IMR-90 (cell line): ENCODE results near the gene MRPL1. TPM values are rescaled to one million over a fixed set of nuclear protein-coding genes. Genes with fewer than 3 reads are reported as not detected.

Source experiments
- ATAC-seq: fragments of 200-7000 bp; cut with Tn5 transposase; 2 replicates; pipeline ENCODE4 v1.9.1; 2020; ENCODE audit warnings: low read depth, mild to moderate bottlenecking, moderate library complexity
- BruUV-seq: library from RNA; stranded (reverse); fragments of 400-500 nt; replicated peaks from 2 replicates; lab custom pipeline; 2021; lab: Mats Ljungman, UMichigan
- CTCF ChIA-PET: fragments of 300-600 bp; formaldehyde crosslinking; extraction: SDS; loops from one replicate; lab custom pipeline; 2021; ENCODE audit warnings: antibody characterized with exemption; lab: Yijun Ruan, JAX
- POLR2A ChIA-PET: fragments of 300-600 bp; sonication (Branson Sonifier 250); formaldehyde crosslinking; loops from one replicate; lab custom pipeline; 2022; ENCODE audit warnings: antibody characterized with exemption; ENCODE audit not compliant: unreplicated experiment; lab: Charles Lee
- DNase-seq: peaks from one replicate; pipeline ENCODE4 v3.0.0; 2013
- H2AFZ ChIP-seq: replicated peaks from 2 replicates; pipeline ENCODE3; 2013; ENCODE audit warnings: low read length, mild to moderate bottlenecking; ENCODE audit not compliant: poor library complexity
- H2AK5ac ChIP-seq: 2 replicates; pipeline ENCODE4 v1.6.1; 2013; ENCODE audit warnings: low read depth, low read length, inconsistent platforms
- H2AK9ac ChIP-seq: replicated peaks from 2 replicates; pipeline ENCODE3; 2013; ENCODE audit warnings: mild to moderate bottlenecking, low read depth, low read length, moderate library complexity; ENCODE audit not compliant: poor library complexity
- H2BK120ac ChIP-seq: 2 replicates; pipeline ENCODE4 v1.6.1; 2013; ENCODE audit warnings: low read depth, low read length, inconsistent platforms
- H2BK15ac ChIP-seq: 3 replicates; pipeline ENCODE4 v1.6.1; 2013; ENCODE audit warnings: low read depth, low read length, inconsistent platforms
- H2BK20ac ChIP-seq: 2 replicates; pipeline ENCODE4 v1.6.1; 2013; ENCODE audit warnings: low read depth, mild to moderate bottlenecking, inconsistent platforms, low read length, moderate library complexity
- H2BK5ac ChIP-seq: 2 replicates; pipeline ENCODE4 v1.6.1; 2013; ENCODE audit warnings: mild to moderate bottlenecking, low read depth, low read length, inconsistent platforms; ENCODE audit not compliant: poor library complexity, severe bottlenecking
- H3K14ac ChIP-seq: replicated peaks from 2 replicates; pipeline ENCODE4 v1.6.1; 2013; ENCODE audit warnings: low read depth, low read length, inconsistent platforms
- H3K18ac ChIP-seq: 2 replicates; pipeline ENCODE4 v1.6.1; 2013; ENCODE audit warnings: low read depth, low read length, control low read depth
- H3K23ac ChIP-seq: 2 replicates; pipeline ENCODE4 v1.6.1; 2013; ENCODE audit warnings: low read depth, low read length, inconsistent platforms
- H3K27ac ChIP-seq: 2 replicates; pipeline ENCODE4 v1.5.1; 2013; ENCODE audit warnings: mild to moderate bottlenecking, control low read depth, low read length; ENCODE audit not compliant: insufficient read depth
- H3K27me3 ChIP-seq: 2 replicates; pipeline ENCODE4 v1.6.1; 2013; ENCODE audit warnings: low read length; ENCODE audit not compliant: control insufficient read depth, insufficient read depth
- H3K36me3 ChIP-seq: 2 replicates; pipeline ENCODE4 v1.6.1; 2013; ENCODE audit warnings: low read length, mixed read lengths; ENCODE audit not compliant: control insufficient read depth, insufficient read depth
- H3K4ac ChIP-seq: 2 replicates; pipeline ENCODE4 v1.6.1; 2013; ENCODE audit warnings: low read depth, low read length, inconsistent platforms
- H3K4me1 ChIP-seq: 2 replicates; pipeline ENCODE4 v1.6.1; 2013; ENCODE audit warnings: low read length, mixed read lengths; ENCODE audit not compliant: control insufficient read depth, insufficient read depth
- H3K4me2 ChIP-seq: 2 replicates; pipeline ENCODE4 v1.6.1; 2013; ENCODE audit warnings: low read depth, mild to moderate bottlenecking, control low read depth, low read length, moderate library complexity
- H3K4me3 ChIP-seq: 2 replicates; pipeline ENCODE4 v1.5.1; 2013; ENCODE audit warnings: low read depth, mild to moderate bottlenecking, control low read depth, low read length, moderate library complexity; ENCODE audit not compliant: insufficient read depth
- H3K56ac ChIP-seq: 2 replicates; pipeline ENCODE4 v1.6.1; 2013; ENCODE audit warnings: low read length, inconsistent platforms; ENCODE audit not compliant: insufficient read depth; ENCODE audit errors: extremely low read depth
- H3K79me1 ChIP-seq, 2 experiments: 2 replicates each; pipeline ENCODE4 v1.6.1; 2013; ENCODE audit warnings: low read length in 2 of 2, inconsistent platforms in 1 of 2, low read depth in 1 of 2
- H3K9ac ChIP-seq: 2 replicates; pipeline ENCODE4 v1.6.1; 2013; ENCODE audit warnings: low read depth, low read length, control low read depth
- H3K9me1 ChIP-seq: 2 replicates; pipeline ENCODE4 v1.6.1; 2013; ENCODE audit warnings: low read length, inconsistent platforms; ENCODE audit not compliant: insufficient read depth
- H3K9me3 ChIP-seq: 2 replicates; pipeline ENCODE4 v1.6.1; 2013; ENCODE audit warnings: low read length; ENCODE audit not compliant: control insufficient read depth, insufficient read depth
- H4K20me1 ChIP-seq: 2 replicates; pipeline ENCODE4 v1.6.1; 2013; ENCODE audit warnings: low read length, inconsistent platforms; ENCODE audit not compliant: insufficient read depth
- H4K5ac ChIP-seq: 2 replicates; pipeline ENCODE4 v1.6.1; 2013; ENCODE audit warnings: mild to moderate bottlenecking, low read depth, low read length, control low read depth
- H4K8ac ChIP-seq, 2 experiments: 2 replicates each; pipeline ENCODE4 v1.6.1; 2013; ENCODE audit warnings: low read depth in 2 of 2, low read length in 2 of 2, control low read depth in 1 of 2, inconsistent platforms in 1 of 2
- H4K91ac ChIP-seq: 2 replicates; pipeline ENCODE4 v1.6.1; 2013; ENCODE audit warnings: low read depth, low read length, inconsistent platforms; ENCODE audit not compliant: insufficient read depth
- BHLHE40 ChIP-seq: fragments of 150-350 bp; IDR thresholded peaks from 2 replicates; pipeline ENCODE4 v1.6.1; 2016; ENCODE audit warnings: mild to moderate bottlenecking, low read depth, low read length
- CEBPB ChIP-seq: IDR thresholded peaks from 2 replicates; pipeline ENCODE4 v1.6.1; 2012; ENCODE audit warnings: low read depth, low read length, improper control_type of control experiment
- CHD1 ChIP-seq: IDR thresholded peaks from 2 replicates; pipeline ENCODE4 v1.6.1; 2012; ENCODE audit warnings: low read depth, low read length, improper control_type of control experiment
- FOS ChIP-seq: fragments of 150-350 bp; IDR thresholded peaks from 2 replicates; pipeline ENCODE4 v1.6.1; 2016; ENCODE audit warnings: low read depth, low read length
- MAFK ChIP-seq: IDR thresholded peaks from 2 replicates; pipeline ENCODE4 v1.6.1; 2012; ENCODE audit warnings: low read depth, low read length, improper control_type of control experiment
- MAZ ChIP-seq: IDR thresholded peaks from 2 replicates; pipeline ENCODE4 v1.6.1; 2012; ENCODE audit warnings: low read depth, mild to moderate bottlenecking, low read length, improper control_type of control experiment, moderate library complexity, borderline replicate concordance
- NFE2L2 ChIP-seq: fragments of 150-350 bp; IDR thresholded peaks from 2 replicates; pipeline ENCODE4 v1.6.1; 2016; ENCODE audit warnings: low read depth, mild to moderate bottlenecking, low read length
- POLR2A ChIP-seq: IDR thresholded peaks from 2 replicates; pipeline ENCODE4 v1.6.1; 2012; ENCODE audit warnings: mild to moderate bottlenecking, low read depth, low read length
- RAD21 ChIP-seq: IDR thresholded peaks from 2 replicates; pipeline ENCODE4 v1.6.1; 2012; ENCODE audit warnings: low read length, improper control_type of control experiment
- RFX5 ChIP-seq: IDR thresholded peaks from 2 replicates; pipeline ENCODE4 v1.8.0; 2012; ENCODE audit warnings: low read depth, mild to moderate bottlenecking, low read length, moderate library complexity
- SMC3 ChIP-seq: fragments of 150-350 bp; IDR thresholded peaks from 2 replicates; pipeline ENCODE4 v1.6.1; 2016; ENCODE audit warnings: low read depth, mild to moderate bottlenecking, antibody characterized with exemption, low read length, moderate library complexity
- WGBS, 2 experiments: methylation state at CpG; one replicate each; pipeline versions ENCODE4 v1.1.5 to v1.1.7; 2013; ENCODE audit warnings: missing lambda C conversion rate in 2 of 2; ENCODE audit not compliant: insufficient read length in 1 of 2; ENCODE audit errors: extremely low coverage in 2 of 2; 5-methylcytosine and 5-hydroxymethylcytosine counted together
- dilution Hi-C: fragments of 300-500 bp; cut with HindIII; formaldehyde crosslinking; loops from one replicate; pipeline ENCODE4 v1.14.3; 2018; ENCODE audit warnings: low sequenced_read_pairs; ENCODE audit not compliant: unreplicated experiment
- in situ Hi-C: fragments of 300-500 bp; cut with MboI; formaldehyde crosslinking; loops from 3 replicates; pipeline ENCODE4 v1.14.3; 2019; ENCODE audit warnings: low sequenced_read_pairs, inconsistent platforms, mixed read lengths
- intact Hi-C: fragments of 100-400 bp; cut with micrococcal nuclease; formaldehyde crosslinking; loops from 2 replicates; pipeline ENCODE4 v1.10.0; 2022
- polyA plus RNA-seq, 3 experiments: library from polyadenylated mRNA; depleted of rRNA; stranded (reverse); fragments of >200 nt; gene quantifications; 2 replicates each; pipeline ENCODE4 v1.2.3, GENCODE V29; 2012; ENCODE audit warnings: low replicate concordance in 1 of 3
- total RNA-seq: library from RNA; depleted of rRNA; stranded (reverse); fragments of >200 nt; gene quantifications from 2 replicates; pipeline ENCODE4 v1.2.3, GENCODE V29; 2012
- TF ChIP-seq, protein P1 (sequence below): fragments of 150-350 bp; IDR thresholded peaks from 2 replicates; pipeline ENCODE4 v1.6.1; 2016; ENCODE audit warnings: low read depth, mild to moderate bottlenecking, low read length, moderate library complexity, borderline replicate concordance
- TF ChIP-seq, protein P2 (sequence below): conservative IDR thresholded peaks from 2 replicates; pipeline ENCODE4 v1.5.1; 2012; ENCODE audit warnings: mild to moderate bottlenecking, low read depth, low read length, improper control_type of control experiment
- TF ChIP-seq, protein P3 (sequence below): fragments of 150-350 bp; IDR thresholded peaks from 2 replicates; pipeline ENCODE4 v1.6.1; 2017; ENCODE audit warnings: mild to moderate bottlenecking, antibody characterized with exemption, low read length, low read depth

The MRPL1 gene
- total and polyA plus RNA-seq, 2 of the 4 experiments (the other 2 are of a cell fraction): 13.4 to 22.5 TPM

DNA sequence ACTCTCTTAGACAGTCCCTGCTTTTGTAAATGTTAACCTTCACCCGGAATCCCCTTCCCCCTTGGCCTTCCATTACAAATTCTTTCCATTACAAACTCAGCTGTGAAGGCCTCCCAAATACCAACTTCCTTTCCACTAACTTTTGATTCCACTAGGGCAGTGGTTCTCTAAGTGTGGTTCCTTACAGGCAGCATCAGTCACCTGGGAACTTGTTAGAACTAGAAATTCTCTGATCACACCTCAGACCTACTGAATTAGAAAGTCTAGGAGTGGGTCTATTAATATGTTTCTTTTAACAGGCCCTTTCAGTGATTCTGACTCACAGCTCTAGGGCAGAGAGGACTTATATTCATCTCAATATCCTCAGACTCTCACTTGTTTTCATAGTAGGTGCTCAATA lies 19.0 kb upstream of the MRPL1 start:
- Histone ChIP-seq H3K23ac (no peak overlapping the region), H3K56ac (no peak overlapping the region), H3K79me1 (no peaks in the 10 kb centered on the region), H4K91ac (no peak overlapping the region), H3K4ac (no peak overlapping the region), H4K20me1 (no peaks in the 10 kb centered on the region), H3K4me2 (no peak overlapping the region), H2AK5ac (no peak overlapping the region), H3K14ac (no peak overlapping the region), H2BK20ac (no peak overlapping the region), H3K18ac (no peak overlapping the region), H2BK15ac (no peak overlapping the region), H2BK5ac (no peak overlapping the region), H3K4me3 (no peak overlapping the region), H3K36me3 (no peaks in the 10 kb centered on the region), H3K27ac (no peak overlapping the region), H3K9me3 (no peaks in the 10 kb centered on the region), H3K9ac (no peak overlapping the region), H3K9me1 (no peaks in the 10 kb centered on the region), H2AK9ac (no peak overlapping the region), H3K4me1 (no peaks in the 10 kb centered on the region), H2AFZ (peak overlapping the region; percentile 48), H3K27me3 (peaks cover 2% of the 10 kb centered on the region; the same call in 1 of the 2 replicates), H4K5ac (no peak overlapping the region), H2BK120ac (no peak overlapping the region), H4K8ac (no peak overlapping the region)
- ChIA-PET CTCF (no interaction called here), POLR2A (no interaction called here)
- BruUV-seq: no TSS peak
- TF ChIP-seq FOS (no peak), CEBPB (no peak), NFE2L2 (no peak), BHLHE40 (no peak), POLR2A (no peak), RFX5 (no peak), CHD1 (no peak), MAZ (no peak), RAD21 (no peak), SMC3 (no peak), MAFK (no peak)
- TF ChIP-seq, protein P1, sequence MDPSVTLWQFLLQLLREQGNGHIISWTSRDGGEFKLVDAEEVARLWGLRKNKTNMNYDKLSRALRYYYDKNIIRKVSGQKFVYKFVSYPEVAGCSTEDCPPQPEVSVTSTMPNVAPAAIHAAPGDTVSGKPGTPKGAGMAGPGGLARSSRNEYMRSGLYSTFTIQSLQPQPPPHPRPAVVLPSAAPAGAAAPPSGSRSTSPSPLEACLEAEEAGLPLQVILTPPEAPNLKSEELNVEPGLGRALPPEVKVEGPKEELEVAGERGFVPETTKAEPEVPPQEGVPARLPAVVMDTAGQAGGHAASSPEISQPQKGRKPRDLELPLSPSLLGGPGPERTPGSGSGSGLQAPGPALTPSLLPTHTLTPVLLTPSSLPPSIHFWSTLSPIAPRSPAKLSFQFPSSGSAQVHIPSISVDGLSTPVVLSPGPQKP: no peak
- TF ChIP-seq, protein P2, sequence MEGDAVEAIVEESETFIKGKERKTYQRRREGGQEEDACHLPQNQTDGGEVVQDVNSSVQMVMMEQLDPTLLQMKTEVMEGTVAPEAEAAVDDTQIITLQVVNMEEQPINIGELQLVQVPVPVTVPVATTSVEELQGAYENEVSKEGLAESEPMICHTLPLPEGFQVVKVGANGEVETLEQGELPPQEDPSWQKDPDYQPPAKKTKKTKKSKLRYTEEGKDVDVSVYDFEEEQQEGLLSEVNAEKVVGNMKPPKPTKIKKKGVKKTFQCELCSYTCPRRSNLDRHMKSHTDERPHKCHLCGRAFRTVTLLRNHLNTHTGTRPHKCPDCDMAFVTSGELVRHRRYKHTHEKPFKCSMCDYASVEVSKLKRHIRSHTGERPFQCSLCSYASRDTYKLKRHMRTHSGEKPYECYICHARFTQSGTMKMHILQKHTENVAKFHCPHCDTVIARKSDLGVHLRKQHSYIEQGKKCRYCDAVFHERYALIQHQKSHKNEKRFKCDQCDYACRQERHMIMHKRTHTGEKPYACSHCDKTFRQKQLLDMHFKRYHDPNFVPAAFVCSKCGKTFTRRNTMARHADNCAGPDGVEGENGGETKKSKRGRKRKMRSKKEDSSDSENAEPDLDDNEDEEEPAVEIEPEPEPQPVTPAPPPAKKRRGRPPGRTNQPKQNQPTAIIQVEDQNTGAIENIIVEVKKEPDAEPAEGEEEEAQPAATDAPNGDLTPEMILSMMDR: no peak
- TF ChIP-seq, protein P3, sequence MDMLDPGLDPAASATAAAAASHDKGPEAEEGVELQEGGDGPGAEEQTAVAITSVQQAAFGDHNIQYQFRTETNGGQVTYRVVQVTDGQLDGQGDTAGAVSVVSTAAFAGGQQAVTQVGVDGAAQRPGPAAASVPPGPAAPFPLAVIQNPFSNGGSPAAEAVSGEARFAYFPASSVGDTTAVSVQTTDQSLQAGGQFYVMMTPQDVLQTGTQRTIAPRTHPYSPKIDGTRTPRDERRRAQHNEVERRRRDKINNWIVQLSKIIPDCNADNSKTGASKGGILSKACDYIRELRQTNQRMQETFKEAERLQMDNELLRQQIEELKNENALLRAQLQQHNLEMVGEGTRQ: no peak
- DNase-seq (no peak), ATAC-seq (no peak)
- in situ Hi-C loops: no loop called here
- no CpG with 5 or more reads among the region's 1 CpG for WGBS, 2 experiments
- intact Hi-C loops: no loop called here
- dilution Hi-C loops: no loop called here
